Fibroblast of upper back skin (primary cell): ENCODE results near the gene PDHX.
A peak's percentile ranks its signal among the peaks of the same experiment; 100 is the strongest.
"Not testable (repeated sequence)": the region's sequence is repeated elsewhere in the genome, so short reads cannot be mapped to it uniquely, and the experiment has no call there.

Experiments
- DNase-seq: peaks from one replicate; pipeline ENCODE4 v3.0.0-alpha.2; 2013

Gene PDHX

DNA sequence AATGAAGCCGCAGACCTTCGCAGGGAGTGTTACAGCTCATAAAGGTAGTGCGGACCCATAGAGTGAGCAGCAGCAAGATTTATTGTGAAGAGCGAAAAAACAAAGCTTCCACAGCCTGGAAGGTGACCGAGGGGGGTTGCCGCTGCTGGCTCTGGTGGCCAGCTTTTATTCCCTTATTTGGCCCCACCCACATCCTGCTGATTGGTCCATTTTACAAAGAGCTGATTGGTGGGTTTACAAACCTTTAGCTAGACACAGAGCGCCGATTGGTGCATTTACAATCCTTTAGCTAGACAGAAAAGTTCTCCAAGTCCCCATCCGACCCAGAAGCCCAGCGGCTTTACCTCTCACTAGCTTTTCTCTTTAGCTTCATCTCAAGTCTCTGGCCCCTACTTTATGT lies 2.9 kb upstream of the PDHX start:
- DNase-seq: not testable (repeated sequence)

DNA sequence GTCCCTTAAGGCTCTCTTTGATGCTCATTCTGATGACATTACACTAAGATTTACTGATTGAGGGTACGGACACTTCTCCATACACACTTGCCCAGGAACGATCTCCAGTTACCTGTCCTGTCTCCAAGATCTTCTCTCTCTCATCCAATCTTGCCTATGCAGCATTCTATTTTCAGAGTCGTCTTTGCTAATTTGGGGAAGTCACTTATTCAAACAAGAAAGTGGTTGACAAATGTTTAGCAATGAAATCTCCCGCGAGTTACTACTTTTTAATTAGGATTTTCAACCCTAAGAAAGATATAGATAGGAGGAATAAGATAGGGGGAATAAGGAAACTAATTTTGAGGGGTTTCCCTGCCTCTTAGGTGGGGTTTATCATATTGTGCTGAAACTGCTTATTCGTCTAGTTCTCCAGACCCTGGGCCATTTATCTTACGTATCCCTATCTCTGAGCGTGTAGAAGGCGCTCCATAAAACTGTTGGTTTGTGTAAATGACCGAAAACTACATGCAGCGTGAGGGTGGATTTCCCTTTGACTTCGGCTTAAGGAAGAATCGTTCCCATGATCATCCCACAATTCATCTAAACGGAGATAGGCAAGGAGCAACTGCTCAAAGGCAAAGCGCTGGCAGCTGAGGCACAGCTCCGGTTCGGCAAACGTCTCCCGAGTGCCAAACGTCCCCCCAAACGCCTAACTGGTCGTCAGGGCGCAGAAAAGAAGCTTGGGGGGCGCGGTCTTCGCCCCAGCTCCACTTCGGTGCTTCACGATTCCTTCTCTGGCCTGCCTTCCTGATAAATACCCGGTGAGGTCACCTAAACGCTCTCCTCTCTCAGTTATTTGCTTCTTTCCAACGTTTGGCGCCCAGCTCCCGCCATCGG lies 1.0 kb upstream of the PDHX start:
- DNase-seq: peak; percentile 16

DNA sequence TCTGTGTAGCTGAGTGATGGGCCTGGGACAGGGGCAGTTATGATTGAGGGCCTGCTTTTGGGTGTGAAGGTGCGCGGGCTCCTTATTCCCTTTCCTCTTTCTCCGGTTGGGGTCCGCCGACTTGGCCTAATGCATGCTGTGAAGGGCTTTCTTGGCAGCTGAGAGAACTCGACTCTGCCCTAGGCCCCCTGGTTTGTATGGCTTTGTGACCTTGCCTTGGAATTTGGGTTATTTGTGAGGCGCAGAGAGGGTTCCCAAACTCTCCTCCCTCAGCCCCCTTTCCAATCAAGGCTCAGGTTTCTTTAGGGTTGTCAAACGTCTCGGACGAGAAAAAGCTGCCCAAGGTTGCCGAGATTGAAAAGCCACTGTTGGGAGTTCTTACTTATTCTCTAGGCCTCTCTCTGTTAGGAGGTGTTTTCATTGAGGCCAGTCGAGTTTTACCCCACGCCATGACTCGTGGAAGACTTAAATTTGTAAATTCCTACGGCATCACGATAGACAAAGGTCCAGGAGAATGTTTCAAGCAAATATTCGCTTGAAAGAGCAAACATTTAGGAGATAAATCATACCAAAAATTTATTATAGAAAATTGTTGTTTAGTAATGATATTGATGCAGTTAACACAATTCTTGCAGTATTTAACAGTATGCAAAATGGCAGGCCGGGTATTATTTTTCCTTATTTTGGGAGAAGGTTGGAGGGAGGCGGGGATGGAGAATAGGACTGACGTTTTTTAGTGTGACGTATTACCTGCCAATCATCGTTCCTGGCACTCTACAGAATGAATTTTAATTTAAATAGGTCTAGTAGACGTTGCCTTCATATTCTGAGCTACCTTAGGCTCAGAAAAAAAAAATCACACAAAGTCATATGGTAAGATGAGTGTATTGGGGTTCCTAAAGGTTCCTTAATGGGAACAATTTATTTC lies 689 bp downstream of the PDHX start:
- DNase-seq: peak; percentile 8

DNA sequence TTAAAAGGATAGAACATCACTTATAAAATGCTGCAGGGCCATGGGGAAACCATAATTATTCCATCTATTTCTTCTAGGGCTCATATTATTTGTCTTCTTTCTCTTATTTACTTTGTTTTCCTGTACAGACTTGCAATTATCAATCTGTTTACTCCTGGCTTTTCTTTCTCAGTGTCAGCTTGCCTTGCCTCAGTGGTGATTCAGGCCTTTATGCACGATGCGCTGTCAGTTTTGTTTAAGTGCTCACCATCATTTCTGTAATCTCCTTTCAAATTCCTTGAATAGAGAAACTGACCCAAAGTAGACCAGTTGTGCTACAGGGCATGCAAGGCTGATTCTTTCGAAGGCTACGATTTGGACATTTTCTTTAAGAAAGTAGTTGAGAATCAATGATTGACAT lies 4.7 kb downstream of the PDHX start:
- no peak for DNase-seq

DNA sequence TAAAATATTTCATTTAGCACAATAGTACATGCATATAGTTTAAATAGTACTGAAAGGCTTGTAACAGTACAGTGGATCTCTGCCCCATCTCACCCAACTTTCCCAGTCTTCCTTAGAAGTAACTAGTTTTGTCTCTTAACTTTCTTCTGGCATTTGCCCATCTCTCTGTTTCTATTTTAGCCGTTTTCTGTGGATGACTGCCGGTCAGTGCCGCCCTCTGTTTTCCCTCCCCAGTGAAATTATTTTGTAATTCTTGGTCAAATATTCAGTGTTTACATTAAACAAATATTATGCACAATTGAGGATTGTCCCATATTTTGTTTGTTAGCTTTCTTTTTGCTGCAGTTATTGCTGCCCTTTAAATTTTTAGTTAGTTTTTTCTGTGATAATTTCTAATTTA lies 8.3 kb downstream of the PDHX start:
- no peak for DNase-seq

DNA sequence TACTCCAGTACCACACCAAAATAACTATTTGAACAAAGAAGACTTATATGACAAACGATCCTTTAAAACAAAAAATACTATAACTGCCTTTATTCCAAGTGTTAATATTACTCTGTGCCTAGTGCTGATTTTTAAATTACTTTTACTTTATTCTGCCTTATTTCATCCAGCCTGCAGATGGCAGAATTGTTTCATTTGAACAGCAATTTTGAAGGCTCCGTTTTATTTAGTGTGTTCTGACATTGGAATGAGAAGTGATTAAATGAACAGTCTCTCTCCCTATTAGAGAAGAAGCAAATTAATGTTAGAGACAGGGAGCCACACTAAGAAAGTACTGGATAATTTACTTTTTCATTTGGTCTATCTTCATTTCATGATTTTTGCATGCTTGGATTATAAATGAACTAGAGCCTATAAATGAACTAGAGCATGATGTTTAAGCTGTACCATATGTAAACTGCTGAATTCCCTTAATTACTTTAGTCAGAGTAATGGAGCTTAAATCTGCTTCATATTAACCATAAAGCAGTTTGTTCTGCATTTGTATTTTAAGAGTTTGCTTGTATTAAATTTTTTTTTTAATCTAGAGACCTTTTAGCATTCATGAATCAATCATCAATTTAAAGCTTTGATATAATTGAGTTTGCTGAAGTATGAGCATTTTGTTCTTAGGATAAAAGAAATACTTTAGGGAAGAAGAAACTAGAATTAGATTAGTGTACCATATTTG lies 9.8 kb downstream of the PDHX start:
- DNase-seq: peak; percentile 67

DNA sequence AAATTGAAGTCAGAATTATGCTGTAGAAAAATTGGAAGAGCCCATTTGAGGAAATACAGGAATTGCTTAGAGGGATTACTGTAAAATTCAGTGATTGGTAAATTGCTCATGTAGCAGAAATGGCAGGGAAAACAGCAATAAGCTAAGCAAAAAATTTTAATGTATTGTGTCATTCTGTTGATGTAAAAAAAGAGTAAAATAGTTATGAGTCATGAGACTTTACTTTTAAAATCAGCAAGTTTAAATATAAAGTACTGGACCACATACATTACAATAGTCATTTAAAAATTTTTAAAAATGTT lies 10.4 kb downstream of the PDHX start:
- peak; percentile 73 for DNase-seq

DNA sequence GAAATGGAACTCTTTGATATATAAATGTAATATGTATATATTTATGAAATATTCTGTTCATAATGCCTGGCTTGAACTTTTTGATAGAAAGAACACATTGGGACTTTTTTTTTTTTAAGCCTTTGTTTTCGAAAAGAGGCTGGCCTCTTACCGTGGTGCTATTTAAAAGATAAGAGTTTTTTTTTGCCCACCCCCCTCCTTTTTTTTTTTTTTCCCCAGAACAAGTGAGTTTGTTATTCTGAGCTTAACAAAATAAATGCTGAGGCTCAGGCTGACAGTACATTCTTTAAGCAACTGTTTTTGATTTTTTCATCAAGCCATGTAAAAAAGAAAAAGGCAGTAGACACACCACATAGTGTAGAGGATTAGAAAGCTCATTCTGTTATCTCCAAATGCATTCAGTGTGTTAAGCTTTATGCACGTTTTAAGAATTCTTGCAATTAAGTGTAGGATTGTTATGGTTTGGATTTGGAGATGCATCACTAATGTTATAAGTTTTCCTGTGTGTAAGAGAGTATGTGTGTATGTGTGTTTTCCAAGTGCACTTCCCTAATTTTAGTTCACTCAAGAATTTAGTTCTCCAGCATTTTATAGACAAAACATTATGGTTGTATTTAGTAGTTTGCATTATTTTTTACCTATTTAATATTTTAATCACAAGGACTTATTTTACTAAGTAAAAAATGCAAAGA lies 12.0 kb downstream of the PDHX start:
- no peak for DNase-seq

DNA sequence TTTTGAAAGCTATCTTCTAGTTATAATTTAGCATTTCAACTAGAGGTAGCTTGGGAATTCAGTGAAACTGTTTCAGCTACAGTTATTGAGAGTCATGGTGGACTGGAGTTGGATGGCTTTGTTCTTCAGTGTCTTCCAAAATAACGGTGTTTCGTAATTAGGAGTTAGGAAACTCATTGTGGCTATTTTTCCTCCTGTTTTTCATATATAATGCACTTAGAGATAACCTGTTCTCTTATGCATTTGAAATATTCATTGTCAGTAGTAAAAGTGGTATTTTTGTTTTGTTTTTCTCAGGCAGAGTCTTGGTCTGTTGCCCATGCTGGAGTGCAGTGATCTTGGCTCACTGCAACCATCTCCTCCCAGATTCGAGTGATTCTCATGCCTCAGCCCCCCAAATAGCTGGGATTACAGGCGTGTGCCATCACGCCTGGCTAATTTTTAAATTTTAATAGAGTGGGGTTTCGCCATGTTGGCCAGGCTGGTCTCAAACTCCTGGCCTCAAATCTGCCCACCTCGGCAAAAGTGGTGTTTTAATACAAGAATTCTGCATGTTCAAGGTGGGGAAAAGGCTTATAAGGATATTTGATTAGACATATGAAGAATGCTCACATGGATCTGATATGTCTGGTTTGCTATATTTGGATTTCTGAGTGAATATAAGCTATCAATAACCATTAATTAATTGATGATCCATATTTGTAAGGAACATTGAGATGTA lies 12.7 kb downstream of the PDHX start:
- no peak for DNase-seq

DNA sequence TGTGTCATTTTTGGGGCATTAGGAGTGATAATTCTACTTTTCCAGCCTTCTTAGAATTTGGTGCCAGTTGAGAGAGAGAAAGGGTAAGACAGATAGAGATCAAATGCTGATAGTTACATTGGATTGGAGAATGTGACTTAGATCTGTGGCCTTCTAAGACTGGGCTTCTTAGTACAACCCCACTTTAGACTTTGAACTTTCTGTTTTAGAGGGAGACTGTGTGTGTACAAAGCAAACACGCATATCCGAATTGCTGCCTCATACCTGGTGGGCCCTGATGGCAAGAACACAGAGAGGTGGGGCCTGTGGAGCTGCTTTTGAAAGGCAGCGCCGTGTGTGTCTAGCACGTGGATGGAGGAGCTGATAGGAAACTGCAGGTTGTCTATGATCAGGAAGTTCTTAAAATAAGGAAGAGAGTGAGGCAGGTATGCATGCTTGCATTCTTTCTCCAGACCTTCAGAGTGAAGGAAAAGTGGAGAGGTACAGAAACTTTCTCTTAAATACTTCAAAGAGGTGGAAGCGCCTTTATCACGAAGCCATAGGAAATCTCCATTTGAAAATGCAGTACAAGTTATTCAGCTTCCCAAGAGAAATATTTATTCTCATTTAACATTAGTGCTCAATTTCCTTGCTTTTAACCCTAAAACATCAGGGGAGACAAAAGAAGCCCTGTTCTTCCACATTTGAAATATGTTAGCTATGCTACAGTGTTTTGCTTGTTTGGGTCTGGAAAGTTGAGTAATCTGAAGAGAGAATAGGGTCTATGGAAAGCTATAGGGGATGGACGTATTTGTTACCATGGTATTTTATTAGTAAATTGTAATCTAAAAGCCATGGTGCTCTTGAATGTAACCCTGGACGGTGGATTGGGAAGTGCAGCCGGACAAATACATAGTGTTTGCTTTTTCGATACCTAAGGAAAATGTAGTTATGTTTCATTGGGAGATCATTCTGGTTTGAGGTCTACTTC lies 13.7 kb downstream of the PDHX start:
- no peak for DNase-seq

DNA sequence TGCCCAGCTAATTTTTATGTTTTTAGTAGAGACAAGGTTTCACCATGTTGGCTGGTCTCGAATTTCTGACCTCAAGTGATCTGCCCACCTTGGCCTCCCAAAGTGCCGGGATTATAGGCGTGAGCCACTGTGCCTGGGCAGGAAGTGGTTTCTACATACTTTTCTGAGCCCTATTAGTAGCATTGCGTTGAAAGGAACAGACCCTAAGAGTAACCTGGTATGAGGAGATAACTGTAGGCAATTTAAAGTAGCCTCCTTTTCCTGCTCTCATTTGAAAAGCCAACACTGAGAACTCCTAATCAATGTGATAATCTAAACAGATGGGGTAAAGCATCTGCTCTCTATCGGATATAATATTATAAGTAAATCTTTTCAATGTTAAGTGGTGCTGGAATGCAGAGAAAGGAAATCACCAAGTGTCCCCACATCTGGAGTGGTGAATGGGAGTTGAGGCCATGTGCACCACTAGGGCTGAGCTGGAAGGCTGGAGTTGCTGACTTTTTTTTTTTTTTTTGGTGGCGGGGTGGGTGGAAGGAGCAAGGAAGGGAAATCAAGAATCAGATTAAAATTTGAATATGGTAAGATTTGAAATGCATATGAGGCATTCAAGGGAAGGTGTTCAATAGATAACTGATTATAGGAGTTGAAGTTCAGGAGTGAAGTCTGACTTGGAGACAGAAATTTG lies 20.7 kb downstream of the PDHX start:
- DNase-seq: no peak

DNA sequence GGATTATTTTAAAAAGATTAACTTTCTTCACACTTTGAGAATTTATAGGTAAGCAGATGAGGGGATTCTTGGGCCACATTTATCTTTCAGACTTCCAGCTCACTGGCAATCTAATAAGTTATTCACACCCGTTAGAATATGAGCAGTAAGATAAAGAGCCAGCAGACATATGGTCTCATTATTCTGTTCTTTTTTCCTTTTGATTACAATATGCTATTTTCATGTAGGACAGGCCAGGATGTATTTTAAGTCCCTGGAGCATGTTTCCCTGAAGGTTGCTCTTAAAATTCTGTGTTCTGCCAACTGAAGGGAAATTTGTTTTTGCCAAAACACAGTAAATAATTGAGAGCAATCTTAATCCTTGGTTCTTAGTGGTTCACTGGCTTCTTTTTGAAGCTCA lies 22.2 kb downstream of the PDHX start:
- DNase-seq: no peak

DNA sequence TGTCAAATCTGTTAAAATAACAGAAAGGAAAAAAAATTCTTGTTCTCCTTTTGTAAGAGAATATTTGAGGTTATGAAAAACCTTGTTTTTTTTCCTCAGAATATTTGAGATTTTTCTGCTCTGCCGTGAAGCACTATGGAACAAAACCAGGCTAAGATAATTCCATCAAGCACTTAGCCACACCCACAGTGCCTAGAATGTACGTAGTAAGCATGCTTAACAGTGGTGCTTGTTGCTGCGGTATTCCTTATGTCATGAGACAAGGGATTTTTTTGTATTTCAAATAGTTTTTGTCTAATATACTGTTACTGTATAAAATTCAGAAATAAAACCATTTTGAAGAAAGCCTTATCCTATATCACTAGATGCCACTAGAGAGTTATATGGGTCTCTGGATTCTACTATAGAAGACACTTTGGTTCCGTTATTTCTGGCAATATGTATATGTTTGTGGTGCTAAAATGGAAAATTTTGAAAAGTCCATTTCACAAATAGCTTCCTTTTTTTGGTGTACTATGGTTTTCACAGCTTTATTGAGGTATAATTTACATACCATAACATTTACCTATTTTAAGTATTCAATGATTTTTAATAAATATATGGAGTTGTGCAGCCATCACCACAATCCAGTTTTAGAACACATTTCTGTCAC lies 23.7 kb downstream of the PDHX start:
- peak; percentile 74 for DNase-seq

DNA sequence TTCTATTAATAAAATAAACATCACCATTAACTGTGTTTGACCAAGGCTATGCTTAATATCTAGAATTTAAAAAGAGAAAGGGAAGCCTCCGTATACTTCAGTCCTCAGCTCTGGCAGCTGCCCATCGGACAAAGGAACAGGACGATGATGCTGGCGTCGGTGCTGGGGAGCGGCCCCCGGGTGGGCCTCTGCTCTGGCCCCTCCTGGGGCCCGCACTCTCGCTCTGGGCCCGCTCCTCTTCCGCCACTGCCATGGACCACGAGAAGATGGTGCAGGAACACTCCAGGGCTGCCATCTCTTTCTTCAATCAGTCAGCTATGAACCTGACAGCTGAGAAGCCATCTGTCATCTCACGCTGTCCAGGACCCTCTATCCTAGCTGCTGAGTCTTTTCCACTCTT lies 25.3 kb downstream of the PDHX start:
- no peak for DNase-seq

DNA sequence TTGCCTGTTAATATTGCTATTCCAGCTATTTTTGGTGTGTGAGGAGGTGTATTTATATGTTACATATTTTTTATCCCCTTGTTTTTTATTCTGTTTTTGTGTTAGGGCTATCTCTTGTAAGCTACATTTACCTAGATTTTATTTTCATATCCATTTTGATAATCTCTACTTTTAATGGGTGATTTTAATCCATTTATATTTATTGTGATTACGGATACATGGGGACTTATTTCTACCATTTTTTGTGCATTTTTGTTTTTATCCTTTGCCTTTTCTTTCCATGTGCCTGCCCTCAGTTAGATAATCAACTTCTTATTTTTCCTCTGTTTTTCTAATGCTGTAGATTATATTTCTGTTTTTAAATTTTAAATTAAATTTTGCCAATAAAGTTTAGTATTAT lies 28.3 kb downstream of the PDHX start:
- DNase-seq: no peak

DNA sequence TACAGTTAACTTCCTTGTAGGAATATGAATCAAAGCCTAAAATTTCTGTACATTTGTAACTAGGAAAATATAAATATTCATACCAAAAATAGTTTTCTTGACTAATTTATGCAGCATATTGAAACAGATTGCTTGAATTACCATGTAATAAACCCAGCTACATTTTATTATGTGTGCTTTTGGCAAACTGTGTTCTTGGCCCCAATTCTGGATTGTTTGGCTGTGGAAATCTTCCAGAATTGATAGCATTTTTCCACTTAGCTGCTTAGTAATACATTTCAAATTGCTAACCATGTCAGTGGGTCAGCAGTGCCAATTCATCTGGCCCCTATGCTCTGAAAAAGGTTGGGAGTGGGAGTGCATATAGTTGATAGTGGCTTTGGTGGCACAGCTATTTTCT lies 32.3 kb downstream of the PDHX start:
- peak; percentile 59 for DNase-seq

DNA sequence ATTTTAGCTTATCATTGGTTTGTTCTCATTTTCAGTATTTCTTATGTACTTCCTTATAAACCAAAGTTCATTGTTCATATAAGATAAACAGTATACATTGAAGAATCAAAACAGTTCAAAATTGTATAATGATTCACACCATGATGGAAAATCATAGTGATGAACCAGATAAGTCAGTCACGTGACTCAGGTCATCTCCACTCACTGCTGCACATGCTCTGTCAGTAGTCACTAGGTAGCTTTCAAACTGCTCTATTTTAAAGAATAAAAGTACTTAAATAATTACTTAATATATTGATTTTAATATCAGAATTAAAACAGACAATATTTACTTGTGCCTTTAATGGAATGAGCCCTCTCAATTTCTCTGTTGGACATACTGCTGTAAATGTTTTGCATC lies 37.5 kb downstream of the PDHX start:
- no peak for DNase-seq

DNA sequence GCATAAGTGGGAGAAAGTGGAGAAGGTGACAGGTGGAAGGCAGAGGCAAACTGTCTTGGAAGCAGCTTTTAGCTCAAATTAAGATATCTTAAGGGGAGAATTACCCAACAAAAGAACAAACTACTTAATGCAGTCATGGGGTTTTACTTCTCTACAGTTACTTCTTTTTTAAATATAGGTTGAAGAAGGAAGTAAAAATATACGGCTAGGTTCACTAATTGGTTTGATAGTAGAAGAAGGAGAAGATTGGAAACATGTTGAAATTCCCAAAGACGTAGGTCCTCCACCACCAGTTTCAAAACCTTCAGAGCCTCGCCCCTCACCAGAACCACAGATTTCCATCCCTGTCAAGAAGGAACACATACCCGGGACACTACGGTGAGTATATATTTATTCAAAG lies 40.8 kb downstream of the PDHX start:
- no peak for DNase-seq

DNA sequence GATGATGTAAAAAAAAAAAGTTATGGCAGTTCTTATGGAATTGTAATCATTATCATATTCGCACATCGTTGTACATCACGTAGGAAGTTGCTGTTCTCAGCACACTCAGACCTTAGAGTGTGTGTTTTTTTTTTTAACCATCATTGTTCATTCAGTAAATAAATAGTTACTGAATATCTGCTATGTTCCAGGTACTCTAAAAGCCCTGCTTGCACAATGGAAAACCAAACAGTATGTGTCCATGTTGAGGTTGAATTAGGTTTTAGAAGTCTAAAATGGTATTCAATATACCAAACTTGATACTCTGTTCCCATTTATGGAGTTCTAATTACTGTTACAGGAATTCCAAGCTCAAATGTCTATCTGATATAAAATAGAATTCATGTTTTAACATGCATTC lies 41.2 kb downstream of the PDHX start:
- no peak for DNase-seq

DNA sequence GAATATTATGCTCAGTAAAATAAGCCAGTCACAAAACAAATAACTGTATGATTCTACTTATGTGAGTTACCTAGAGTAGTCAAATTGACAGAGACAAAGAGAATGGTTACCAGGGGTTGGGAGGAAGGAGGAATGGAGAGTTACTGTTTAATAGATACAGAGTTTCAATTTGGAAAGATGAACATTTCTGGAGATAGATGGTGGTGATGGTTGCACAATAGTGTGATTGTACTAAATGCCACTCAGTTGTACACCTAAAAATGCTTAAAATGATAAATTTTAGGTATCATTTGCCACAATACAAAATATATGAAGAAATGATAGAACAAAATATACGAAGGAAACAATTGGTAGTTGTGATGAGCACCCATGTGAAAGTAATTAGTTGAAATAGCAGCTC lies 43.4 kb downstream of the PDHX start:
- DNase-seq: no peak
